KMS-11 (cell line): Measurements from ENCODE around the gene CPA4.

Experiments
- H2AFZ ChIP-seq: fragments of 200-600 bp; sonication (generic); 2 replicates; pipeline ENCODE4 v1.6.1; 2016; ENCODE audit warnings: antibody characterized with exemption, mixed run types, low read depth
- H3K27ac ChIP-seq: fragments of 200-600 bp; sonication (generic); 2 replicates; pipeline ENCODE4 v1.6.1; 2016; ENCODE audit warnings: mild to moderate bottlenecking, mixed run types
- H3K27me3 ChIP-seq: fragments of 200-600 bp; sonication (generic); 2 replicates; pipeline ENCODE4 v1.6.1; 2017; ENCODE audit warnings: mild to moderate bottlenecking, low read depth, mixed run types, moderate library complexity; ENCODE audit not compliant: insufficient read depth
- H3K36me3 ChIP-seq: fragments of 200-600 bp; sonication (generic); 2 replicates; pipeline ENCODE4 v1.6.1; 2017; ENCODE audit warnings: mild to moderate bottlenecking, mixed run types; ENCODE audit not compliant: insufficient read depth
- H3K4me1 ChIP-seq: fragments of 200-600 bp; sonication (generic); 2 replicates; pipeline ENCODE4 v1.6.1; 2016; ENCODE audit warnings: mild to moderate bottlenecking, low read depth, mixed run types; ENCODE audit not compliant: poor library complexity, severe bottlenecking
- H3K4me2 ChIP-seq: fragments of 200-600 bp; sonication (generic); 2 replicates; pipeline ENCODE4 v1.7.0; 2016; ENCODE audit warnings: mild to moderate bottlenecking, mixed run types
- H3K4me3 ChIP-seq: fragments of 200-600 bp; sonication (generic); IDR thresholded peaks from 2 replicates; pipeline ENCODE4 v1.6.1; 2017; ENCODE audit warnings: low read depth, low read length, mixed read lengths; ENCODE audit not compliant: insufficient read depth
- H3K79me2 ChIP-seq: fragments of 200-600 bp; sonication (generic); 2 replicates; pipeline ENCODE4 v1.6.1; 2016; ENCODE audit warnings: low read depth, mixed run types; ENCODE audit not compliant: insufficient read depth
- H3K9ac ChIP-seq: fragments of 200-600 bp; sonication (generic); 2 replicates; pipeline ENCODE4 v1.6.1; 2016; ENCODE audit warnings: mild to moderate bottlenecking, mixed run types
- H4K20me1 ChIP-seq: fragments of 200-600 bp; sonication (generic); 2 replicates; pipeline ENCODE4 v1.6.1; 2016; ENCODE audit warnings: mild to moderate bottlenecking, mixed run types; ENCODE audit not compliant: insufficient read depth
- CTCF ChIP-seq: fragments of 200-600 bp; sonication (generic); conservative IDR thresholded peaks from 2 replicates; pipeline ENCODE4 v1.6.1; 2017; ENCODE audit warnings: low read depth, mild to moderate bottlenecking, antibody characterized with exemption, low read length, moderate library complexity, mixed read lengths

CPA4 gene

GRCh38 chr7:130274296-130274695, 18.7 kb upstream of the CPA4 start:
- no peak overlapping the region for H3K4me2 ChIP-seq
- H3K9ac ChIP-seq, result no peak overlapping the region
- no peaks in the 10 kb centered on the region for H3K36me3 ChIP-seq
- no peak overlapping the region for H3K27ac ChIP-seq
- no peaks in the 10 kb centered on the region for H3K27me3 ChIP-seq
- H3K4me1 ChIP-seq, result no peaks in the 10 kb centered on the region
- no peak overlapping the region for H3K4me3 ChIP-seq
- H3K79me2 ChIP-seq, result no peaks in the 10 kb centered on the region
- TF ChIP-seq CTCF, result no peak
- H2AFZ ChIP-seq, result no peak overlapping the region
- H4K20me1 ChIP-seq, result no peaks in the 10 kb centered on the region

GRCh38 chr7:130274983-130275591, 17.9 kb upstream of the CPA4 start:
- H3K4me2 ChIP-seq, result no peak overlapping the region
- no peaks in the 10 kb centered on the region for H3K79me2 ChIP-seq
- H3K4me1 ChIP-seq, result no peaks in the 10 kb centered on the region
- no peak for TF ChIP-seq CTCF
- H3K27me3 ChIP-seq, result no peaks in the 10 kb centered on the region
- H3K27ac ChIP-seq, result no peak overlapping the region
- H3K4me3 ChIP-seq, result no peak overlapping the region
- no peak overlapping the region for H2AFZ ChIP-seq
- H4K20me1 ChIP-seq, result no peaks in the 10 kb centered on the region
- H3K9ac ChIP-seq, result no peak overlapping the region
- H3K36me3 ChIP-seq, result no peaks in the 10 kb centered on the region

- H4K20me1 ChIP-seq, result no peaks in the 10 kb centered on the region
- H2AFZ ChIP-seq, result no peak overlapping the region
- no peaks in the 10 kb centered on the region for H3K4me1 ChIP-seq
- TF ChIP-seq CTCF, result no peak
- no peak overlapping the region for H3K4me3 ChIP-seq
- H3K27ac ChIP-seq, result no peak overlapping the region
- no peaks in the 10 kb centered on the region for H3K36me3 ChIP-seq
- no peak overlapping the region for H3K9ac ChIP-seq
- H3K4me2 ChIP-seq, result no peak overlapping the region
- H3K79me2 ChIP-seq, result no peaks in the 10 kb centered on the region
- H3K27me3 ChIP-seq, result no peaks in the 10 kb centered on the region
Measured at GRCh38 chr7:130275826-130276297, 17.1 kb upstream of the CPA4 start.

- no peaks in the 10 kb centered on the region for H3K4me1 ChIP-seq
- H3K27ac ChIP-seq, result no peak overlapping the region
Measured at GRCh38 chr7:130276796-130277762, 15.9 kb upstream of the CPA4 start.

More at GRCh38 chr7:130276796-130277762, 15.9 kb upstream of the CPA4 start:
- no peaks in the 10 kb centered on the region for H4K20me1 ChIP-seq
- H3K79me2 ChIP-seq, result no peaks in the 10 kb centered on the region
- no peak for TF ChIP-seq CTCF
- H3K27me3 ChIP-seq, result no peaks in the 10 kb centered on the region
- H3K9ac ChIP-seq, result no peak overlapping the region
- H2AFZ ChIP-seq, result no peak overlapping the region
- no peak overlapping the region for H3K4me2 ChIP-seq
- no peaks in the 10 kb centered on the region for H3K36me3 ChIP-seq
- H3K4me3 ChIP-seq, result no peak overlapping the region
